Parathyroid adenoma (tissue), 2 donors: ENCODE results near the gene CALR.
"Not testable (repeated sequence)": the region's sequence is repeated elsewhere in the genome, so short reads cannot be mapped to it uniquely, and the experiment has no call there.

Experiments used
- H2AFZ ChIP-seq: fragments of 300-600 bp; sonication (generic); one replicate; pipeline ENCODE4 v1.7.0; 2017; ENCODE audit warnings: antibody characterized with exemption, mild to moderate bottlenecking
- H3K27ac ChIP-seq: fragments of 300-600 bp; sonication (generic); one replicate; pipeline ENCODE4 v1.7.0; 2017
- H3K27me3 ChIP-seq: fragments of 300-600 bp; sonication (generic); one replicate; pipeline ENCODE4 v1.7.0; 2017; ENCODE audit warnings: low read length; ENCODE audit not compliant: control insufficient read depth, insufficient read depth
- H3K36me3 ChIP-seq: fragments of 300-600 bp; sonication (generic); one replicate; pipeline ENCODE4 v1.7.0; 2017; ENCODE audit warnings: low read length; ENCODE audit not compliant: control insufficient read depth, insufficient read depth
- H3K4me1 ChIP-seq: fragments of 300-600 bp; sonication (generic); one replicate; pipeline ENCODE4 v1.7.0; 2017; ENCODE audit warnings: control low read depth
- H3K4me2 ChIP-seq: fragments of 300-600 bp; sonication (generic); one replicate; pipeline ENCODE4 v1.7.0; 2017; ENCODE audit warnings: low read length
- H3K4me3 ChIP-seq: fragments of 300-600 bp; sonication (generic); one replicate; pipeline ENCODE4 v1.7.0; 2017; ENCODE audit warnings: low read depth, low read length
- H3K79me2 ChIP-seq: fragments of 300-600 bp; sonication (generic); one replicate; pipeline ENCODE4 v1.7.0; 2017; ENCODE audit warnings: control low read depth
- H3K9ac ChIP-seq: fragments of 300-600 bp; sonication (generic); one replicate; pipeline ENCODE4 v1.7.0; 2017; ENCODE audit warnings: mild to moderate bottlenecking
- H3K9me3 ChIP-seq: fragments of 300-600 bp; sonication (generic); one replicate; pipeline ENCODE4 v1.7.0; 2017; ENCODE audit warnings: low read length; ENCODE audit not compliant: control insufficient read depth
- TF ChIP-seq, protein P1 (sequence below): fragments of 300-600 bp; sonication (generic); IDR thresholded peaks from one replicate; pipeline ENCODE4 v1.7.0; 2017; ENCODE audit warnings: antibody characterized with exemption, mild to moderate bottlenecking
- donor health status: primary hyperparathyroidism.

Gene CALR

DNA sequence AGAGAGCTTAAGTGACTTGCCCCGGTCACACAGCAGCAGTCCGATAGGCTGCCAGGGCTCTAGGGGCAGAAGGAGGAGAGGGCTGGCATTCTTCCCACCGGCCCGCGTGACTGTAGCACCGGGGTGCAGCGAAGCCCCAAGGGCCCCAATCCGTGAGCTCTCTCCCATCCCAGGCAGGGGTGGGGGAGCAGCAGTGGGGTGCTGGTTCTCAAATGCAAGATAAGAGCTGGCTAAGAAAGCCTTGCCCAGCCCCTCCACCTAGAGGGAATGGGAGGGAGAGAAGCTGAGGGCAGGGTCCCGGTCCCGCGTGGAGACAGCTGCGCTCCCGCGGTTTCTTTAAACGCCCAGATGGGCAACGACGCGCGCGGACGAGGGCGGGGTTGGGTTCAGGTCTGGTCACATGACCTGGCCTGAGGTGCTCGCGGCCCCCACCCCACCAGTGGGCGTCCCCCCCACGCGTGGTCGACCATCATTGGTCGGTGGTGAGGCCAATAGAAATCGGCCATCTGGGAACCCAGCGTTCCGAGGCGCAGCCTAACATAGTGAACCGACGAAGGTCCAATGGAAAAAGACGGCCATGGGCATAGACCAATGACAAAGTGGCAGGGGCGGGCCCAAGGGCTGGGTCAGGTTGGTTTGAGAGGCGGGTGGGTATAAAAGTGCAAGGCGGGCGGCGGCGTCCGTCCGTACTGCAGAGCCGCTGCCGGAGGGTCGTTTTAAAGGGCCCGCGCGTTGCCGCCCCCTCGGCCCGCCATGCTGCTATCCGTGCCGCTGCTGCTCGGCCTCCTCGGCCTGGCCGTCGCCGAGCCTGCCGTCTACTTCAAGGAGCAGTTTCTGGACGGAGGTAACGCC lies at the start of gene CALR:
TSS of gene CALR (plus strand) at position 683 of the 852 bp plus-strand sequence. CDS start at position 754, 71 bp downstream.
- no peaks in the 10 kb centered on the region for H3K27me3 ChIP-seq
- H2AFZ ChIP-seq, result peak within 1 kb of the TSS; percentile 91
- H3K4me1 ChIP-seq, result peaks cover 20% of the 10 kb centered on the region
- TF ChIP-seq, protein P1, sequence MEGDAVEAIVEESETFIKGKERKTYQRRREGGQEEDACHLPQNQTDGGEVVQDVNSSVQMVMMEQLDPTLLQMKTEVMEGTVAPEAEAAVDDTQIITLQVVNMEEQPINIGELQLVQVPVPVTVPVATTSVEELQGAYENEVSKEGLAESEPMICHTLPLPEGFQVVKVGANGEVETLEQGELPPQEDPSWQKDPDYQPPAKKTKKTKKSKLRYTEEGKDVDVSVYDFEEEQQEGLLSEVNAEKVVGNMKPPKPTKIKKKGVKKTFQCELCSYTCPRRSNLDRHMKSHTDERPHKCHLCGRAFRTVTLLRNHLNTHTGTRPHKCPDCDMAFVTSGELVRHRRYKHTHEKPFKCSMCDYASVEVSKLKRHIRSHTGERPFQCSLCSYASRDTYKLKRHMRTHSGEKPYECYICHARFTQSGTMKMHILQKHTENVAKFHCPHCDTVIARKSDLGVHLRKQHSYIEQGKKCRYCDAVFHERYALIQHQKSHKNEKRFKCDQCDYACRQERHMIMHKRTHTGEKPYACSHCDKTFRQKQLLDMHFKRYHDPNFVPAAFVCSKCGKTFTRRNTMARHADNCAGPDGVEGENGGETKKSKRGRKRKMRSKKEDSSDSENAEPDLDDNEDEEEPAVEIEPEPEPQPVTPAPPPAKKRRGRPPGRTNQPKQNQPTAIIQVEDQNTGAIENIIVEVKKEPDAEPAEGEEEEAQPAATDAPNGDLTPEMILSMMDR, result no peak
- H3K27ac ChIP-seq, result peak within 1 kb of the TSS; percentile 96
- H3K79me2 ChIP-seq, result peaks cover 29% of the 10 kb centered on the region
- H3K36me3 ChIP-seq, result no peaks in the 10 kb centered on the region
- H3K9ac ChIP-seq, result peak within 1 kb of the TSS; percentile 96
- H3K4me2 ChIP-seq, result peak within 1 kb of the TSS; percentile 97
- H3K9me3 ChIP-seq, result no peaks in the 10 kb centered on the region
- H3K4me3 ChIP-seq, result peak within 1 kb of the TSS; percentile 97

DNA sequence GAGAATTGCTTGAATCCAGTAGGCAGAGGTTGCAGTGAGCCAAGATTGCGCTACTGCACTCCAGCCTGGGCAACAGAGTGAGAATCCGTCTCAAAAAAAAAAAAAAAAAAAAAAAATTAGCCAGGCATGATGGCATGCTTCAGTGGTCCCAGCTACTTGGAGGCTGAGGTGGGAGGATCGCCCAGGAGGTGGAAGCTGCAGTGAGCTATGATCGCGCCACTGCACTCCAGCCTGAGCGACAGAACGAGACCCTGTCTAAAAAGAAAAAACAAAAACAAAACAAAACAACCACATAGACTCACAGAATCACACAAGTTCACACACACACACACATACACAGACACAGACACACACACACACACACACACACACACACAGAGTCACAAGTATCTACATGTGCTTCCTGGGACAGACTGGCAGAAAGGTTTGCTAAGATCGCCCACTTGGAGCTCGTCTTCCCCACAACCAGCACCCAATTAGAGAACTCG lies 48.1 kb upstream of the CALR start:
- H2AFZ ChIP-seq, result peak overlapping the region; percentile 36
- H3K36me3 ChIP-seq, H3K9me3 ChIP-seq, H3K4me1 ChIP-seq, H3K27me3 ChIP-seq, H3K79me2 ChIP-seq, H3K9ac ChIP-seq, H3K27ac ChIP-seq: not testable (repeated sequence)
- H3K4me2 ChIP-seq, result peak overlapping the region; percentile 97
- peak overlapping the region; percentile 96 for H3K4me3 ChIP-seq

DNA sequence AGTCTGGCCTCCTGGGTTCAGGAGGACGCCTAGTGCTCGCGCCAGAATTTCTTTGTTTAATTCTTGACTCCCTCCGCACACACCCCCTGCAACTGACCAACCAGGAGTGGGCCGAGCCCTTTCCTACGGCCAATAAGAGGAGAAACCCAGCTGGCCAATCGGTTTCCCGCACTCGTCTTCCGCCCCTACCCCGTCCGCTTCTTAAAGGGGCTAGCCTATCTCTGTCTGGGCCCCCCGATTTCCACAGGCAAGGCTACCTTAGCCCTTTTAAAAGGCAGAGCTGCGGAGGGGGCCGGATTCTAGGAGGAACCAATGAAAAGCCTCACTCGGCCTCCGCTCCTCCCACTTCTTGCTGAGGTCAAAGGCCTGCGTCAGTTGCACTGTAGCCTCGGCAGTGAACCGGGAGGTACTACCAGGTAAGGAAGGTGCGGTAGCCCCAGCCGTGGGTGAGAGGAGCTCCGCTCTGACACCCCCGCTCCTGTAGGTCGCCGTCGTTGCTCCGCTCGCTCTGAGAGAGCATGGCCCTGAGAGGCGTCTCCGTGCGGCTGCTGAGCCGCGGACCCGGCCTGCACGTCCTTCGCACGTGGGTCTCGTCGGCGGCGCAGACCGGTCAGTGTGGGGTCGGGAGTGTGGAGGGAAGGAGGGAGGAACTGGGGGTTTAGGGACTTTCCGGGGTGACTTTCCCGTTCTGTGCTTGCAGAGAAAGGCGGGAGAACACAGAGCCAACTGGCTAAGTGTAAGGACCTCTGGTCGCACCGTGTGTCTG lies 47.4 kb upstream of the CALR start, which contains the start of gene GCDH:
TSS of gene GCDH (plus strand) at position 374 of the 766 bp plus-strand sequence. CDS start at position 519, 145 bp downstream.
- no peaks in the 10 kb centered on the region for H3K79me2 ChIP-seq
- H3K27ac ChIP-seq, result peak within 1 kb of the TSS; percentile 43
- TF ChIP-seq, protein P1, result no peak
- H3K9me3 ChIP-seq, result no peaks in the 10 kb centered on the region
- no peaks in the 10 kb centered on the region for H3K27me3 ChIP-seq
- no peaks in the 10 kb centered on the region for H3K36me3 ChIP-seq
- H3K9ac ChIP-seq, result peak within 1 kb of the TSS; percentile 12
- H3K4me2 ChIP-seq, result peak within 1 kb of the TSS; percentile 97
- no peaks in the 10 kb centered on the region for H3K4me1 ChIP-seq
- peak within 1 kb of the TSS; percentile 96 for H3K4me3 ChIP-seq
- peak within 1 kb of the TSS; percentile 84 for H2AFZ ChIP-seq

DNA sequence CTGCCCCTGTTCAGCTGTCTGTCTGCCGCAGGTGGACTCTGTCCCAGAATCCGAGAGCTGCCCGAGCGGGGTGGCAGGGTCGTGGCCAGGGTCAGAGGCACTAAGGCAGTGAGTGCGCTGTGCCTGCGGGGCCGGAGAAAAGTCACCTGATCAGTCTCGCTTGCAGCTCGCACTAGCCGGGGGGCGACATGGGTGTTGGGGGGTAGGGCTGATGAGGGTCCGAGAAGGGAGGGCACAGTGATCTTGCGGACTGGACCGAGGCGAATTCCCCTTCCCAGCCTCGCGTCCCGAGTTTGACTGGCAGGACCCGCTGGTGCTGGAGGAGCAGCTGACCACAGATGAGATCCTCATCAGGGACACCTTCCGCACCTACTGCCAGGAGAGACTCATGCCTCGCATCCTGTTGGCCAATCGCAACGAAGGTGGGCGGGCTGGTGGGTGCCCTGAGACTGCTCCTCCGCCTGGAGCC lies 46.8 kb upstream of the CALR start:
- peak overlapping the region; percentile 96 for H3K4me3 ChIP-seq
- no peaks in the 10 kb centered on the region for H3K9me3 ChIP-seq
- H3K27me3 ChIP-seq, result no peaks in the 10 kb centered on the region
- H2AFZ ChIP-seq, result peak overlapping the region; percentile 84
- no peak overlapping the region for H3K9ac ChIP-seq
- no peaks in the 10 kb centered on the region for H3K79me2 ChIP-seq
- no peak overlapping the region for H3K27ac ChIP-seq
- TF ChIP-seq, protein P1, result no peak
- H3K4me1 ChIP-seq, result no peaks in the 10 kb centered on the region
- peak overlapping the region; percentile 97 for H3K4me2 ChIP-seq
- H3K36me3 ChIP-seq, result no peaks in the 10 kb centered on the region

DNA sequence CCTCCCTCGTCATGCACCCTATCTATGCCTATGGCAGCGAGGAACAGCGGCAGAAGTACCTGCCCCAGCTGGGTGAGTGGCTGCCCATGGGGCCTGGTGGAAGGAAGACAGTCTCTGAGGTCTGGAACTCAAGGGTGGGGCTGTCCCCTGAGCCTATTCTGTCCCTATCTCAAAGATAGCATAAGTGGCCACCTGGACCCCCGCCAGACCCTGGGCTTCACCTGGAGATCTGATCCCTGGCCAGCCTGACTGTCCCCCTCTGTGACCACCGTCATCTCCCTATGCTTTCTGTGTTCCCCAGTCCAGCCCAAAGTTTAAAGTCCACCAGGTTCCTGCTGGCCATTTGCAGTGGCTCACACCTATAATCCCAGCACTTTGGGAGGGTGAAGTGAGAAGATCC lies 44.8 kb upstream of the CALR start:
- H3K79me2 ChIP-seq, result no peaks in the 10 kb centered on the region
- H2AFZ ChIP-seq, result no peak overlapping the region
- H3K4me2 ChIP-seq, result no peak overlapping the region
- H3K36me3 ChIP-seq, result no peaks in the 10 kb centered on the region
- no peak overlapping the region for H3K4me3 ChIP-seq
- no peaks in the 10 kb centered on the region for H3K27me3 ChIP-seq
- no peak overlapping the region for H3K9ac ChIP-seq
- TF ChIP-seq, protein P1, result no peak
- H3K27ac ChIP-seq, result no peak overlapping the region
- no peaks in the 10 kb centered on the region for H3K4me1 ChIP-seq
- H3K9me3 ChIP-seq, result no peaks in the 10 kb centered on the region
